Small intestine (tissue), 7 donors: ENCODE results near the gene EGLN1. TPM values are rescaled to one million over a fixed set of nuclear protein-coding genes. Genes with fewer than 3 reads are reported as not detected.
"Not testable (repeated sequence)": the region's sequence is repeated elsewhere in the genome, so short reads cannot be mapped to it uniquely, and the experiment has no call there.

Experiments
- DNase-seq, 2 donors: peaks; one replicate each; pipeline versions ENCODE4 v3.0.0 to v3.0.0-alpha.2; 2013
- FAIRE-seq: peaks from 2 replicates; lab custom pipeline; 2012; peaks lifted over from hg19 to GRCh38; lab: Jason Lieb, UNC
- H3K27ac ChIP-seq, 3 donors: one replicate each; pipeline ENCODE4 v1.5.1; 2013; ENCODE audit warnings: low read length in 2 of 3, mild to moderate bottlenecking in 2 of 3, control low read depth in 1 of 3, inconsistent platforms in 1 of 3, low read depth in 1 of 3, moderate library complexity in 1 of 3
- H3K27me3 ChIP-seq, 3 donors: one replicate each; pipeline ENCODE4 v1.6.1; 2013; ENCODE audit warnings: low read length in 3 of 3, inconsistent platforms in 1 of 3; ENCODE audit not compliant: control insufficient read depth in 3 of 3, insufficient read depth in 3 of 3
- H3K36me3 ChIP-seq, 3 donors: one replicate each; pipeline ENCODE4 v1.6.1; 2013; ENCODE audit warnings: low read length in 3 of 3, inconsistent platforms in 1 of 3, low read depth in 1 of 3, mild to moderate bottlenecking in 1 of 3, moderate library complexity in 1 of 3; ENCODE audit not compliant: control insufficient read depth in 3 of 3, insufficient read depth in 2 of 3
- H3K4me1 ChIP-seq, 3 donors: one replicate each; pipeline ENCODE4 v1.6.1; 2013; ENCODE audit warnings: low read length in 2 of 3, inconsistent platforms in 1 of 3, low read depth in 1 of 3, mild to moderate bottlenecking in 1 of 3, moderate library complexity in 1 of 3; ENCODE audit not compliant: control insufficient read depth in 3 of 3, insufficient read depth in 2 of 3
- H3K4me3 ChIP-seq, 3 donors: one replicate each; pipeline ENCODE4 v1.5.1; 2013; ENCODE audit warnings: low read length in 3 of 3, control low read depth in 1 of 3, inconsistent platforms in 1 of 3, low read depth in 1 of 3, mild to moderate bottlenecking in 1 of 3, moderate library complexity in 1 of 3
- H3K9me3 ChIP-seq, 2 donors: one replicate each; pipeline ENCODE4 v1.6.1; 2013; ENCODE audit warnings: low read depth in 1 of 2, low read length in 1 of 2; ENCODE audit not compliant: control insufficient read depth in 2 of 2, insufficient read depth in 1 of 2
- WGBS, 3 donors: extraction: QIAGEN DNeasy Blood & Tissue Kit; methylation state at CpG; one replicate each; pipeline ENCODE4 v1.1.7; 2013; 5-methylcytosine and 5-hydroxymethylcytosine counted together
- polyA plus RNA-seq, 4 donors: library from polyadenylated mRNA; stranded (reverse) in 3 of 4; unstranded in 1 of 4; fragments of 200-250 nt in 3 of 4; fragments of 120-200 nt in 1 of 4; gene quantifications; one replicate each; pipeline versions ENCODE4 v1.2.1 to v1.2.3, GENCODE V29; 2013
- donor health status: healthy with polysubstance abuse.
- donor health status: control.
- donor health status: control.
- donor health status: Bipolar disorder and iron deficiency.
- donor health status: healthy.

The EGLN1 gene
- polyA plus RNA-seq, 4 donors, result 15.1 to 27.8 (median 22.2) TPM

- WGBS, 3 donors, result 65 to 83% (median 69%) methylated on average over 6 of the region's 6 CpGs
- Histone ChIP-seq H3K36me3 (no peaks in the 10 kb centered on the region), H3K4me1 (peaks cover 0 to 4% (median 0%) of the 10 kb centered on the region in 3 donors), H3K9me3 (peaks cover 0 to 3% of the 10 kb centered on the region in 2 donors), H3K4me3 (no peak overlapping the region), H3K27me3 (no peaks in the 10 kb centered on the region), H3K27ac (no peak overlapping the region)
- no peak for FAIRE-seq
- DNase-seq, result peak in 1 of 2 donors; percentile 41
Observed at GRCh38 chr1:231431665-231432415, 9.8 kb upstream of the EGLN1 start.

- not testable (repeated sequence) for DNase-seq
- 93 to 96% (median 96%) methylated on average over 30 to 31 of the region's 31 CpGs for WGBS, 3 donors
Observed at GRCh38 chr1:231430678-231431352, 8.7 kb upstream of the EGLN1 start.

DNA sequence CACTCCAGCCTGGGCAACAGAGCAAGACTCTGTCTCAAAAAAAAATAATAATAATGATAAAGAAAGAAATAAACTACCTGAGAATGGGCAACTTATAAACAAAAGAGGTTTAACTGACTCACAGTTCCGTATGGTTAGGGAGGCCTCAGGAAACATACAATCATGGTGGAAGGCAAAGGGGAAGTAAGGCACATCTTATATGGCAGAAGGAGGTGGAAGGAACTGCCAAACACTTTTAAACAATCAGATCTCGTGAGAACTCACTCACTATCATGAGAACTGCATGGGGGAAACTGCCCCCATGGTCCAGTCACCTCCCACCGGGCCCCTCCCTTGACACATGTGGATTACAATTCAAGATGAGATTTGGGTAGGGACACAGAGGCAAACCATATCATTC lies 6.3 kb upstream of the EGLN1 start:
- Histone ChIP-seq H3K9me3 (peaks cover 0 to 3% of the 10 kb centered on the region in 2 donors), H3K4me3 (no peak overlapping the region), H3K36me3 (no peaks in the 10 kb centered on the region), H3K27ac (no peak overlapping the region), H3K27me3 (no peaks in the 10 kb centered on the region), H3K4me1 (peaks cover 0 to 5% (median 4%) of the 10 kb centered on the region in 3 donors)
- FAIRE-seq (no peak), DNase-seq (no peak)
- WGBS, 3 donors, result 79 to 92% (median 88%) methylated on average over 3 of the region's 3 CpGs

More at GRCh38 chr1:231430678-231431352, 8.7 kb upstream of the EGLN1 start:
- not testable (repeated sequence) for FAIRE-seq, H3K4me1 ChIP-seq, H3K9me3 ChIP-seq, H3K27me3 ChIP-seq, H3K27ac ChIP-seq, H3K4me3 ChIP-seq, H3K36me3 ChIP-seq

DNA sequence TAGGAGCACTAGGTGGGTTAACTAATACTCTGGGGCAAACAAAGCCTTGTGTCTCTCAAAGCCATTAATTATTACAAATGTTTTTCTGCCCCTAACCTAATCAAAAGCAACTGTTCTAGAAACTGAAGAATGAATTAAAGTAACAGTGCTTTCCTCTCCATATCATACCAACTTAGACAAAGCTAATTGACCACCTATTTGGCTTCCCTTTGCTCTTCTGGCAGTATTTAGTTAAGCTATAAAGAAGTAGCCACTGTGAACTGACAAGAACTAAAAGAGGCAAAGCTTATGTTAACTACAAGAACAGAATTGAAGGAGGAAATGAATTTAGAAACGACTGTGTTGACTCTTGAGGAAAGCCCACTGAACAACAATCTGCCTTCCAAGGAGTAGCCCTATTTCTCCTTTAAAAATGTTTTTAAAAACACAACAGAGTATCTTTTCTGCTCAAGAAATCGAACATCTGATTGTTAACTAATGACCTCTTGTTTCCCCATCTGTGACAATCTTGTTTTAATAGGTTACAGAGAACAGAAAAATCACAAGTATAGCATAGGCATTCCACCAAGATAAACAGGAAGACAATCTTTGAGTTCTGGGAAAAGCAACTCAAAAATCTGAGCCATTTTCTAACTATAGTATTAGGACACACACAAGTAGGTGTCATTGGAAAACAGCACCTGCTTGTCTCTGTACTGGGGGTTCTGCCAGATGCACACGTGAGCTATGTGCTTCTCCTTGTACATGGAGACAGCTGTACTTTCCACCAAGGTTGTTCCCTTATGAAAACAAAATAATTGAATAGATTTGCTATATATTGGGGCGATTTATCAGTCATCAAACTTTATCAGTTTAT lies 3.1 kb upstream of the EGLN1 start:
- WGBS, 3 donors, result 52 to 72% (median 55%) methylated on average over 4 of the region's 4 CpGs
- Histone ChIP-seq H3K4me3 (no peak overlapping the region), H3K4me1 (peaks cover 0 to 6% (median under 1%) of the 10 kb centered on the region in 3 donors), H3K27ac (no peak overlapping the region), H3K9me3 (no peaks in the 10 kb centered on the region), H3K27me3 (no peaks in the 10 kb centered on the region), H3K36me3 (no peaks in the 10 kb centered on the region)
- no peak for DNase-seq
- FAIRE-seq, result no peak

- Histone ChIP-seq H3K4me1 (peaks cover 0 to 6% (median 5%) of the 10 kb centered on the region in 3 donors), H3K4me3 (no peak overlapping the region), H3K27me3 (no peaks in the 10 kb centered on the region), H3K27ac (peak overlapping the region in 1 of 3 donors; percentile 97), H3K9me3 (no peaks in the 10 kb centered on the region), H3K36me3 (no peaks in the 10 kb centered on the region)
- FAIRE-seq (no peak), DNase-seq (peak; percentile 45 to 84)
- 24 to 70% (median 47%) methylated on average over 1 of the region's 1 CpG for WGBS, 3 donors
Observed at GRCh38 chr1:231423648-231424047, 1.6 kb upstream of the EGLN1 start.

DNA sequence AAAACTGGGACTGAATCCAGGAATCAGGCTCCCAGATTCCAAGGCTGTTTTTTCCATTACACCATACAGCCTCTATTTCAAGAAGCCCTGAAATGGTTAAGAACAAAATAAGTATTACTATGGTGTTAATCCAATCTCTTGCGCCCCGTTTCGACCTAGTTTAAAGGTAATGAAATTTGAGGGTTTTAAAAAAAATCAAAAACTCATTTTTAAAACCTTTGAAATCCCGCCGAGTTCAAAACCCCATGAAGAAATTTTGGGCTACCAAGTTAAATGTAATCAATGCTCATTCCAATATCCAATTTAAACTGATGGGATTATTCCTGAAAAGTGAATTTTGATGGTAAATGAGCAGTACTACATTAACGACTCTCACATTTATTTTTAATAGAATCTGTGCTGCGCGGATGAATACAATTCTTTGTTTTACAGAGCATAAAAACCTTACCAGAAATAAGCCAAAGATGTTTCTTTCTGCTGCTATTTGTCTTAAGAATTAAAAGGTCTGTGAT lies 767 bp upstream of the EGLN1 start:
- FAIRE-seq (no peak), DNase-seq (no peak)
- H3K27ac ChIP-seq, result peak overlapping the region; percentile 95 to 97 (median 97)
- H3K4me1 ChIP-seq, result peaks cover 3 to 6% (median 5%) of the 10 kb centered on the region in 3 donors
- peak overlapping the region; percentile 74 to 95 (median 75) for H3K4me3 ChIP-seq
- H3K9me3 ChIP-seq, result no peaks in the 10 kb centered on the region
- no peaks in the 10 kb centered on the region for H3K27me3 ChIP-seq
- WGBS, 3 donors, result 13 to 27% (median 20%) methylated on average over 8 of the region's 8 CpGs
- peaks cover 0 to 3% (median 0%) of the 10 kb centered on the region in 3 donors for H3K36me3 ChIP-seq

- H3K27ac ChIP-seq, result peak overlapping the region; percentile 97 to 100 (median 100)
- peaks cover 3 to 10% (median 6%) of the 10 kb centered on the region in 3 donors for H3K4me1 ChIP-seq
- FAIRE-seq, result no peak
- WGBS, 3 donors, result 0% methylated on average over 29 to 53 of the region's 53 CpGs
- H3K4me3 ChIP-seq, result peak overlapping the region; percentile 75 to 95 (median 89)
- DNase-seq, result peak in 1 of 2 donors; percentile 80
- peaks cover 0 to 3% (median 0%) of the 10 kb centered on the region in 3 donors for H3K36me3 ChIP-seq
- no peaks in the 10 kb centered on the region for H3K27me3 ChIP-seq
- no peaks in the 10 kb centered on the region for H3K9me3 ChIP-seq
Observed at GRCh38 chr1:231421546-231421970, 529 bp downstream of the EGLN1 start.
